Endothelial cell of umbilical vein (primary cell): Measurements from ENCODE around the gene PCSK6. TPM values are rescaled to one million over a fixed set of nuclear protein-coding genes. Genes with fewer than 3 reads are reported as not detected.

ENCODE experiments used
- BruUV-seq: library from RNA; stranded (reverse); fragments of 400-500 nt; replicated peaks from 2 replicates; lab custom pipeline; 2021; lab: Mats Ljungman, UMichigan
- CTCF ChIA-PET: fragments of 300-600, 350-600 bp; sonication (Branson Sonifier 250); formaldehyde crosslinking; loops from one replicate; lab custom pipeline; 2021; ENCODE audit warnings: antibody characterized with exemption, inconsistent platforms; lab: Charles Lee
- POLR2A ChIA-PET: fragments of 300-600, 350-600 bp; sonication (Branson Sonifier 250); formaldehyde crosslinking; loops from one replicate; lab custom pipeline; 2021; ENCODE audit warnings: antibody characterized with exemption, inconsistent platforms; lab: Charles Lee
- DNase-seq: peaks from one replicate; pipeline ENCODE4 v3.0.0-alpha.2; 2011; ENCODE audit warnings: low read depth, low spot score
- FAIRE-seq: peaks from 2 replicates; lab custom pipeline; 2011; peaks lifted over from hg19 to GRCh38; lab: Jason Lieb, UNC
- H2AFZ ChIP-seq: 2 replicates; pipeline ENCODE4 v1.6.0; 2012; ENCODE audit warnings: low read depth, low read length, control low read depth, inconsistent platforms
- H3K27ac ChIP-seq: 2 replicates; pipeline ENCODE4 v1.5.1; 2011; ENCODE audit warnings: low read depth, mild to moderate bottlenecking, control low read depth, low read length, moderate library complexity; ENCODE audit not compliant: insufficient read depth
- H3K27me3 ChIP-seq, 2 experiments: 2 replicates each; pipeline versions ENCODE4 v1.6.0 to v1.6.1; 2011; ENCODE audit warnings: low read length in 2 of 2, mixed read lengths in 1 of 2; ENCODE audit not compliant: control insufficient read depth in 2 of 2, insufficient read depth in 2 of 2
- H3K36me3 ChIP-seq, 2 experiments: 2 replicates in 1 of 2; 3 replicates in 1 of 2; pipeline ENCODE4 v1.5.1; 2011; ENCODE audit warnings: low read length in 2 of 2, mild to moderate bottlenecking in 1 of 2, moderate library complexity in 1 of 2; ENCODE audit not compliant: control insufficient read depth in 2 of 2, insufficient read depth in 2 of 2; ENCODE audit errors: extremely low read depth in 1 of 2
- H3K4me1 ChIP-seq: 3 replicates; pipeline ENCODE4 v1.5.1; 2011; ENCODE audit warnings: mild to moderate bottlenecking, low read length; ENCODE audit not compliant: control insufficient read depth, insufficient read depth; ENCODE audit errors: extremely low read depth
- H3K4me2 ChIP-seq: 2 replicates; pipeline ENCODE4 v1.6.1; 2011; ENCODE audit warnings: low read length, control low read depth, mixed read lengths; ENCODE audit not compliant: insufficient read depth
- H3K4me3 ChIP-seq, 3 experiments: fragments of 200-600 bp in 1 of 3; sonication (generic), shearing (Covaris generic) in 1 of 3; replicated peaks in 1 of 3; 2 replicates each; pipeline ENCODE4 v1.5.1; 2011 to 2016; ENCODE audit warnings: control low read depth in 3 of 3, low read length in 3 of 3, mild to moderate bottlenecking in 2 of 3, inconsistent platforms in 1 of 3, low read depth in 1 of 3, moderate library complexity in 1 of 3; ENCODE audit not compliant: insufficient read depth in 1 of 3
- H3K79me2 ChIP-seq: 2 replicates; pipeline ENCODE4 v1.6.0; 2012; ENCODE audit warnings: low read length, inconsistent platforms; ENCODE audit not compliant: control insufficient read depth, insufficient read depth
- H3K9ac ChIP-seq: replicated peaks from 2 replicates; pipeline ENCODE3; 2011; ENCODE audit warnings: low read length, control low read depth; ENCODE audit not compliant: insufficient read depth; ENCODE audit errors: extremely low read depth
- H3K9me1 ChIP-seq: replicated peaks from 3 replicates; pipeline ENCODE4 v1.6.0; 2011; ENCODE audit warnings: mild to moderate bottlenecking, low read length; ENCODE audit not compliant: control insufficient read depth, insufficient read depth; ENCODE audit errors: extremely low read depth
- H3K9me3 ChIP-seq: replicated peaks from 2 replicates; pipeline ENCODE4 v1.5.1; 2012; ENCODE audit warnings: low read length, inconsistent platforms; ENCODE audit not compliant: control insufficient read depth, insufficient read depth
- H4K20me1 ChIP-seq: replicated peaks from 2 replicates; pipeline ENCODE3; 2011; ENCODE audit warnings: mild to moderate bottlenecking, low read length; ENCODE audit not compliant: control insufficient read depth, insufficient read depth; ENCODE audit errors: extremely low read depth
- EZH2 ChIP-seq: IDR thresholded peaks from 2 replicates; pipeline ENCODE4 v1.6.1; 2012; ENCODE audit warnings: borderline replicate concordance, low read depth, mild to moderate bottlenecking, moderate library complexity, low read length, inconsistent platforms; ENCODE audit not compliant: severe bottlenecking
- FOS ChIP-seq: IDR thresholded peaks from 2 replicates; pipeline ENCODE4 v1.6.1; 2011; ENCODE audit warnings: mild to moderate bottlenecking, low read length, moderate library complexity, borderline replicate concordance; ENCODE audit not compliant: insufficient read depth
- GATA2 ChIP-seq: IDR thresholded peaks from 2 replicates; pipeline ENCODE4 v1.7.0; 2011; ENCODE audit warnings: low read depth, mild to moderate bottlenecking, moderate library complexity, mixed read lengths, low read length; ENCODE audit not compliant: insufficient read length, insufficient read depth
- JUN ChIP-seq: IDR thresholded peaks from 2 replicates; pipeline ENCODE4 v1.6.1; 2011; ENCODE audit warnings: borderline replicate concordance, low read depth; ENCODE audit not compliant: insufficient read length, insufficient read depth
- MYC ChIP-seq: IDR thresholded peaks from one replicate; pipeline ENCODE4 v1.6.1; 2011; ENCODE audit warnings: mild to moderate bottlenecking, low read depth, low read length
- POLR2A ChIP-seq: IDR thresholded peaks from 2 replicates; pipeline ENCODE4 v1.6.1; 2012; ENCODE audit warnings: low read depth, mild to moderate bottlenecking, control low read depth, low read length
- POLR2AphosphoS5 ChIP-seq: IDR thresholded peaks from 2 replicates; pipeline ENCODE4 v1.6.1; 2012; ENCODE audit warnings: low read depth, mild to moderate bottlenecking, control low read depth, low read length, moderate library complexity; ENCODE audit not compliant: insufficient read depth
- dilution Hi-C: fragments of 300-500 bp; cut with MboI; formaldehyde crosslinking; loops from one replicate; pipeline ENCODE4 v1.15.0; 2019; ENCODE audit warnings: low sequenced_read_pairs; ENCODE audit not compliant: extremely low pct_ligation_motif_present
- intact Hi-C: fragments of 100-400 bp; cut with micrococcal nuclease; formaldehyde crosslinking; loops from one replicate; pipeline ENCODE4 v1.10.0; 2022
- polyA plus RNA-seq, 4 experiments: library from polyadenylated mRNA; depleted of rRNA in 3 of 4; stranded (reverse) in 3 of 4; unstranded in 1 of 4; fragments of >200 nt; gene quantifications; 2 replicates each; pipeline versions ENCODE4 v1.2.1 to v1.2.3, GENCODE V29; 2011 to 2012; ENCODE audit warnings: missing spikeins in 1 of 4
- total RNA-seq: library from RNA; stranded (reverse); gene quantifications from 2 replicates; pipeline ENCODE4 v1.2.3, GENCODE V29; 2021
- TF ChIP-seq, protein P1 (sequence below), 2 donors: IDR thresholded peaks; 1 replicate in 1 of 2; 2 replicates in 1 of 2; pipeline ENCODE4 v1.5.1; 2011; ENCODE audit warnings: low read length in 2 of 2, mild to moderate bottlenecking in 2 of 2, moderate library complexity in 2 of 2, control low read depth in 1 of 2, inconsistent platforms in 1 of 2, low read depth in 1 of 2; ENCODE audit not compliant: insufficient read depth in 1 of 2; ENCODE audit errors: extremely low read depth in 1 of 2
- TF ChIP-seq, protein P2 (sequence below): IDR thresholded peaks from 2 replicates; pipeline ENCODE4 v1.6.1; 2011; ENCODE audit not compliant: insufficient read depth, insufficient read length

PCSK6 gene
- total and polyA plus RNA-seq, 2 donors (not counting 3 experiments of a cell fraction or from before 2014, with no cell fraction given): 0.18 to 0.69 TPM

DNA sequence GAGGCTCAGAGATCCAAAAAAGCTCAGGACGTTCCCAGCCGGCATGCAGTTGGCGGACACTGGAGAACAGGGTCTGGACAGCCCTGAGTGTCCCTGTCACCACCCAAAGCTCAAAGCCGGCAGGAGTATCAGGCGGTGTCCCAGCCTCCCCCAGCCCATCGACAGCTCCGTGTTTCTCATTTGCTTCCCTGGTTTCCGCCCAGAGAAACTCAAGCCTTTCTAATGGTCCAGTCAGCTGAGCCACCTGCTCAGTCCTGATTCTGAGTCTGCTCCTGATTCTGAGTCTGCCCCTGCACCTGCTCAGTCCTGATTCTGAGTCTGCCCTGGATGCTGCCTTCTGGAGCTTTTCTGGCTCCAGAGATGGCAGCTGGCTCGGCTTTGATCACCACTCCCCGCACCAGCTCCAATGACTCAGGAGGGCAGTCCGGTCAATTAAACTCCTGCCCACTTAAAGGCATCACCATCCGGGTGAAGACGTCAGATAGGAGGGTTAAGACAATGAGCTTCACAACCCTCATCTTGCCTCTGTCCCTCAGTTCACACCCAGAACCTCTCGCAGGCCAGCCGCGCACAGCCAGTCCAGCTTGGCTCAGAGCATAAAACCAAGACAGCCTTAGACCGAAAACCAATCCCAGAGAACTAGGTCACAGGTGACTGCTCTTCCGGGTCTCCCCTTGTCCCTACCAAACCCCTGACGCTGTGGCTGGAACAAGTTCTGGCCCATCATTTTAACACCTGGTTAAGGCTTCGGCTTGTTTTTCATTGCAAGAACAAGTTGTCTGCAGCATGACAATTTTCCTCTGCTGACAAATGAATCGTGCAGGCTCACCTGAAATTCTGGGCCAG lies 6.8 kb downstream of the PCSK6 start:
- no peaks in the 10 kb centered on the region for H3K9me1 ChIP-seq
- no peak overlapping the region for H3K4me2 ChIP-seq
- H3K79me2 ChIP-seq: no peaks in the 10 kb centered on the region
- no peak for DNase-seq
- H3K27me3 ChIP-seq: peaks cover 16 to 18% of the 10 kb centered on the region in 2 experiments
- no peaks in the 10 kb centered on the region for H3K4me1 ChIP-seq
- TF ChIP-seq, protein P1, sequence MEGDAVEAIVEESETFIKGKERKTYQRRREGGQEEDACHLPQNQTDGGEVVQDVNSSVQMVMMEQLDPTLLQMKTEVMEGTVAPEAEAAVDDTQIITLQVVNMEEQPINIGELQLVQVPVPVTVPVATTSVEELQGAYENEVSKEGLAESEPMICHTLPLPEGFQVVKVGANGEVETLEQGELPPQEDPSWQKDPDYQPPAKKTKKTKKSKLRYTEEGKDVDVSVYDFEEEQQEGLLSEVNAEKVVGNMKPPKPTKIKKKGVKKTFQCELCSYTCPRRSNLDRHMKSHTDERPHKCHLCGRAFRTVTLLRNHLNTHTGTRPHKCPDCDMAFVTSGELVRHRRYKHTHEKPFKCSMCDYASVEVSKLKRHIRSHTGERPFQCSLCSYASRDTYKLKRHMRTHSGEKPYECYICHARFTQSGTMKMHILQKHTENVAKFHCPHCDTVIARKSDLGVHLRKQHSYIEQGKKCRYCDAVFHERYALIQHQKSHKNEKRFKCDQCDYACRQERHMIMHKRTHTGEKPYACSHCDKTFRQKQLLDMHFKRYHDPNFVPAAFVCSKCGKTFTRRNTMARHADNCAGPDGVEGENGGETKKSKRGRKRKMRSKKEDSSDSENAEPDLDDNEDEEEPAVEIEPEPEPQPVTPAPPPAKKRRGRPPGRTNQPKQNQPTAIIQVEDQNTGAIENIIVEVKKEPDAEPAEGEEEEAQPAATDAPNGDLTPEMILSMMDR (IDR thresholded peaks at IDR 0.05; ENCODE audit: extremely low read depth in 1 of 2, insufficient read depth in 1 of 2, low read depth in 1 of 2, low read length in 2 of 2): no peak
- no peak for TF ChIP-seq EZH2
- TF ChIP-seq, protein P2, sequence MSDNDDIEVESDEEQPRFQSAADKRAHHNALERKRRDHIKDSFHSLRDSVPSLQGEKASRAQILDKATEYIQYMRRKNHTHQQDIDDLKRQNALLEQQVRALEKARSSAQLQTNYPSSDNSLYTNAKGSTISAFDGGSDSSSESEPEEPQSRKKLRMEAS: no peak
- TF ChIP-seq JUN: no peak
- no peak for TF ChIP-seq GATA2
- TF ChIP-seq FOS: no peak
- no peak for TF ChIP-seq POLR2AphosphoS5
- TF ChIP-seq POLR2A: no peak
- no peak for TF ChIP-seq MYC
- H2AFZ ChIP-seq: no peak overlapping the region
- no peaks in the 10 kb centered on the region for H3K36me3 ChIP-seq
- H3K9me3 ChIP-seq: no peaks in the 10 kb centered on the region
- no peak overlapping the region for H3K9ac ChIP-seq
- no TSS peak for BruUV-seq
- CTCF ChIA-PET: interaction anchor here (1.0 to 2.0 kb wide), 3 partner anchors 19 to 39 kb away, joined by 3 to 7 read pairs (median 5); no protein-coding TSS in a partner anchor
- intact Hi-C loops (no loop called here), dilution Hi-C loops (no loop called here)
- FAIRE-seq: no peak
- no peak overlapping the region for H3K27ac ChIP-seq
- POLR2A ChIA-PET: no interaction called here
- H4K20me1 ChIP-seq: no peaks in the 10 kb centered on the region
- H3K4me3 ChIP-seq: no peak overlapping the region
